Cardiac muscle cell (in vitro differentiated cells and primary cell): ENCODE measurements around the gene CNOT8. TPM values are rescaled to one million over a fixed set of nuclear protein-coding genes. Genes with fewer than 3 reads are reported as not detected.
"Not testable (repeated sequence)": the region's sequence is repeated elsewhere in the genome, so short reads cannot be mapped to it uniquely, and the experiment has no call there.

ENCODE experiments used
- DNase-seq, 2 donors: peaks; one replicate each; pipeline versions ENCODE4 v3.0.0 to v3.0.0-alpha.2; 2010 to 2017; ENCODE audit warnings: low read depth in 1 of 2, low spot score in 1 of 2
- H3K27ac ChIP-seq: fragments of 200-600 bp; sonication (generic); 2 replicates; pipeline ENCODE4 v1.5.1; 2016
- H3K27me3 ChIP-seq: fragments of 200-600 bp; sonication (generic); 2 replicates; pipeline ENCODE4 v1.6.0; 2016; ENCODE audit warnings: control low read depth
- H3K36me3 ChIP-seq: fragments of 200-600 bp; sonication (generic); 2 replicates; pipeline ENCODE4 v1.5.1; 2016; ENCODE audit warnings: control low read depth
- H3K4me1 ChIP-seq: fragments of 200-600 bp; sonication (generic); 2 replicates; pipeline ENCODE4 v1.8.1; 2017; ENCODE audit warnings: low read depth, mild to moderate bottlenecking, mixed run types
- H3K4me3 ChIP-seq: fragments of 200-600 bp; sonication (generic); 2 replicates; pipeline ENCODE4 v1.5.1; 2016; ENCODE audit warnings: mild to moderate bottlenecking
- H3K9me3 ChIP-seq: fragments of 200-600 bp; sonication (generic); 2 replicates; pipeline ENCODE4 v1.5.1; 2017; ENCODE audit warnings: low read depth, mild to moderate bottlenecking, control low read depth
- CTCF ChIP-seq: IDR thresholded peaks from 2 replicates; pipeline ENCODE4 v1.5.1; 2012; ENCODE audit warnings: low read depth, mild to moderate bottlenecking, low read length
- polyA plus RNA-seq: library from polyadenylated mRNA; unstranded; fragments of >200 nt; fragmentation: Nextera tagmentation; extraction: Ambion mirVana; gene quantifications from 2 replicates; pipeline ENCODE4 v1.2.1, GENCODE V29; 2016
- total RNA-seq: library from RNA; depleted of rRNA; stranded (reverse); fragments of >200 nt; gene quantifications from 2 replicates; pipeline ENCODE4 v1.2.3, GENCODE V29; 2016

CNOT8 gene
- total and polyA plus RNA-seq, 2 experiments from 2014 or later, result 37.2 to 45.2 TPM

GRCh38 chr5:154898210-154898609 is 39.8 kb downstream of the CNOT8 start:
- no peak for DNase-seq
- Histone ChIP-seq H3K36me3 (peaks cover 53% of the 10 kb centered on the region), H3K27me3 (no peaks in the 10 kb centered on the region), H3K4me3 (no peak overlapping the region), H3K9me3 (no peaks in the 10 kb centered on the region), H3K4me1 (no peaks in the 10 kb centered on the region), H3K27ac (no peak overlapping the region)
- no peak for TF ChIP-seq CTCF

- no peak overlapping the region for H3K27ac ChIP-seq
- H3K9me3 ChIP-seq, result no peaks in the 10 kb centered on the region
- H3K4me1 ChIP-seq, result no peaks in the 10 kb centered on the region
- peaks cover 58% of the 10 kb centered on the region for H3K36me3 ChIP-seq
- no peak overlapping the region for H3K4me3 ChIP-seq
- DNase-seq, result no peak
- no peaks in the 10 kb centered on the region for H3K27me3 ChIP-seq
- no peak for TF ChIP-seq CTCF
Observed at GRCh38 chr5:154899151-154899816, 40.9 kb downstream of the CNOT8 start.

- Histone ChIP-seq H3K27ac (no peak overlapping the region), H3K4me1 (no peaks in the 10 kb centered on the region), H3K9me3 (no peaks in the 10 kb centered on the region), H3K27me3 (no peaks in the 10 kb centered on the region), H3K36me3 (peaks cover 62% of the 10 kb centered on the region), H3K4me3 (no peak overlapping the region)
- TF ChIP-seq CTCF, result no peak
- DNase-seq, result no peak
Observed at GRCh38 chr5:154900066-154900465, 41.6 kb downstream of the CNOT8 start.

GRCh38 chr5:154901276-154901675 is 42.8 kb downstream of the CNOT8 start:
- Histone ChIP-seq H3K4me1 (no peaks in the 10 kb centered on the region), H3K36me3 (peaks cover 63% of the 10 kb centered on the region), H3K9me3 (no peaks in the 10 kb centered on the region), H3K27ac (no peak overlapping the region), H3K4me3 (no peak overlapping the region), H3K27me3 (no peaks in the 10 kb centered on the region)
- no peak for TF ChIP-seq CTCF
- DNase-seq, result no peak

- H3K27ac ChIP-seq, result no peak overlapping the region
- H3K4me3 ChIP-seq, result no peak overlapping the region
- H3K9me3 ChIP-seq, result no peaks in the 10 kb centered on the region
- H3K4me1 ChIP-seq, result no peaks in the 10 kb centered on the region
- TF ChIP-seq CTCF, result no peak
- DNase-seq, result no peak
- H3K36me3 ChIP-seq, result peaks cover 70% of the 10 kb centered on the region
- H3K27me3 ChIP-seq, result no peaks in the 10 kb centered on the region
Observed at GRCh38 chr5:154901913-154902312, 43.5 kb downstream of the CNOT8 start.

GRCh38 chr5:154905601-154906000 is 47.2 kb downstream of the CNOT8 start:
- H3K4me1 ChIP-seq, H3K27me3 ChIP-seq, H3K9me3 ChIP-seq, DNase-seq, H3K27ac ChIP-seq, H3K4me3 ChIP-seq: not testable (repeated sequence)
- H3K36me3 ChIP-seq, result peaks cover 56% of the 10 kb centered on the region
